IMR-90 (cell line): ENCODE results near the gene CNTN4. TPM values are rescaled to one million over a fixed set of nuclear protein-coding genes. Genes with fewer than 3 reads are reported as not detected.

Experiments used
- ATAC-seq: fragments of 200-7000 bp; cut with Tn5 transposase; 2 replicates; pipeline ENCODE4 v1.9.1; 2020; ENCODE audit warnings: low read depth, mild to moderate bottlenecking, moderate library complexity
- BruUV-seq: library from RNA; stranded (reverse); fragments of 400-500 nt; replicated peaks from 2 replicates; lab custom pipeline; 2021; lab: Mats Ljungman, UMichigan
- CTCF ChIA-PET: fragments of 300-600 bp; formaldehyde crosslinking; extraction: SDS; loops from one replicate; lab custom pipeline; 2021; ENCODE audit warnings: antibody characterized with exemption; lab: Yijun Ruan, JAX
- POLR2A ChIA-PET: fragments of 300-600 bp; sonication (Branson Sonifier 250); formaldehyde crosslinking; loops from one replicate; lab custom pipeline; 2022; ENCODE audit warnings: antibody characterized with exemption; ENCODE audit not compliant: unreplicated experiment; lab: Charles Lee
- DNase-seq: peaks from one replicate; pipeline ENCODE4 v3.0.0; 2013
- H2AFZ ChIP-seq: replicated peaks from 2 replicates; pipeline ENCODE3; 2013; ENCODE audit warnings: low read length, mild to moderate bottlenecking; ENCODE audit not compliant: poor library complexity
- H2AK5ac ChIP-seq: 2 replicates; pipeline ENCODE4 v1.6.1; 2013; ENCODE audit warnings: low read depth, low read length, inconsistent platforms
- H2AK9ac ChIP-seq: replicated peaks from 2 replicates; pipeline ENCODE3; 2013; ENCODE audit warnings: mild to moderate bottlenecking, low read depth, low read length, moderate library complexity; ENCODE audit not compliant: poor library complexity
- H2BK120ac ChIP-seq: 2 replicates; pipeline ENCODE4 v1.6.1; 2013; ENCODE audit warnings: low read depth, low read length, inconsistent platforms
- H2BK15ac ChIP-seq: 3 replicates; pipeline ENCODE4 v1.6.1; 2013; ENCODE audit warnings: low read depth, low read length, inconsistent platforms
- H2BK20ac ChIP-seq: 2 replicates; pipeline ENCODE4 v1.6.1; 2013; ENCODE audit warnings: low read depth, mild to moderate bottlenecking, inconsistent platforms, low read length, moderate library complexity
- H2BK5ac ChIP-seq: 2 replicates; pipeline ENCODE4 v1.6.1; 2013; ENCODE audit warnings: mild to moderate bottlenecking, low read depth, low read length, inconsistent platforms; ENCODE audit not compliant: poor library complexity, severe bottlenecking
- H3K14ac ChIP-seq: replicated peaks from 2 replicates; pipeline ENCODE4 v1.6.1; 2013; ENCODE audit warnings: low read depth, low read length, inconsistent platforms
- H3K18ac ChIP-seq: 2 replicates; pipeline ENCODE4 v1.6.1; 2013; ENCODE audit warnings: low read depth, low read length, control low read depth
- H3K23ac ChIP-seq: 2 replicates; pipeline ENCODE4 v1.6.1; 2013; ENCODE audit warnings: low read depth, low read length, inconsistent platforms
- H3K27ac ChIP-seq: 2 replicates; pipeline ENCODE4 v1.5.1; 2013; ENCODE audit warnings: mild to moderate bottlenecking, control low read depth, low read length; ENCODE audit not compliant: insufficient read depth
- H3K27me3 ChIP-seq: 2 replicates; pipeline ENCODE4 v1.6.1; 2013; ENCODE audit warnings: low read length; ENCODE audit not compliant: control insufficient read depth, insufficient read depth
- H3K36me3 ChIP-seq: 2 replicates; pipeline ENCODE4 v1.6.1; 2013; ENCODE audit warnings: low read length, mixed read lengths; ENCODE audit not compliant: control insufficient read depth, insufficient read depth
- H3K4ac ChIP-seq: 2 replicates; pipeline ENCODE4 v1.6.1; 2013; ENCODE audit warnings: low read depth, low read length, inconsistent platforms
- H3K4me1 ChIP-seq: 2 replicates; pipeline ENCODE4 v1.6.1; 2013; ENCODE audit warnings: low read length, mixed read lengths; ENCODE audit not compliant: control insufficient read depth, insufficient read depth
- H3K4me2 ChIP-seq: 2 replicates; pipeline ENCODE4 v1.6.1; 2013; ENCODE audit warnings: low read depth, mild to moderate bottlenecking, control low read depth, low read length, moderate library complexity
- H3K4me3 ChIP-seq: 2 replicates; pipeline ENCODE4 v1.5.1; 2013; ENCODE audit warnings: low read depth, mild to moderate bottlenecking, control low read depth, low read length, moderate library complexity; ENCODE audit not compliant: insufficient read depth
- H3K56ac ChIP-seq: 2 replicates; pipeline ENCODE4 v1.6.1; 2013; ENCODE audit warnings: low read length, inconsistent platforms; ENCODE audit not compliant: insufficient read depth; ENCODE audit errors: extremely low read depth
- H3K79me1 ChIP-seq, 2 experiments: 2 replicates each; pipeline ENCODE4 v1.6.1; 2013; ENCODE audit warnings: low read length in 2 of 2, inconsistent platforms in 1 of 2, low read depth in 1 of 2
- H3K9ac ChIP-seq: 2 replicates; pipeline ENCODE4 v1.6.1; 2013; ENCODE audit warnings: low read depth, low read length, control low read depth
- H3K9me1 ChIP-seq: 2 replicates; pipeline ENCODE4 v1.6.1; 2013; ENCODE audit warnings: low read length, inconsistent platforms; ENCODE audit not compliant: insufficient read depth
- H3K9me3 ChIP-seq: 2 replicates; pipeline ENCODE4 v1.6.1; 2013; ENCODE audit warnings: low read length; ENCODE audit not compliant: control insufficient read depth, insufficient read depth
- H4K20me1 ChIP-seq: 2 replicates; pipeline ENCODE4 v1.6.1; 2013; ENCODE audit warnings: low read length, inconsistent platforms; ENCODE audit not compliant: insufficient read depth
- H4K5ac ChIP-seq: 2 replicates; pipeline ENCODE4 v1.6.1; 2013; ENCODE audit warnings: mild to moderate bottlenecking, low read depth, low read length, control low read depth
- H4K8ac ChIP-seq, 2 experiments: 2 replicates each; pipeline ENCODE4 v1.6.1; 2013; ENCODE audit warnings: low read depth in 2 of 2, low read length in 2 of 2, control low read depth in 1 of 2, inconsistent platforms in 1 of 2
- H4K91ac ChIP-seq: 2 replicates; pipeline ENCODE4 v1.6.1; 2013; ENCODE audit warnings: low read depth, low read length, inconsistent platforms; ENCODE audit not compliant: insufficient read depth
- CHD1 ChIP-seq: IDR thresholded peaks from 2 replicates; pipeline ENCODE4 v1.6.1; 2012; ENCODE audit warnings: low read depth, low read length, improper control_type of control experiment
- ELK1 ChIP-seq: fragments of 150-350 bp; IDR thresholded peaks from 2 replicates; pipeline ENCODE4 v1.6.1; 2016; ENCODE audit warnings: low read depth, mild to moderate bottlenecking, low read length, moderate library complexity, borderline replicate concordance
- MAFK ChIP-seq: IDR thresholded peaks from 2 replicates; pipeline ENCODE4 v1.6.1; 2012; ENCODE audit warnings: low read depth, low read length, improper control_type of control experiment
- MAZ ChIP-seq: IDR thresholded peaks from 2 replicates; pipeline ENCODE4 v1.6.1; 2012; ENCODE audit warnings: low read depth, mild to moderate bottlenecking, low read length, improper control_type of control experiment, moderate library complexity, borderline replicate concordance
- RFX5 ChIP-seq: IDR thresholded peaks from 2 replicates; pipeline ENCODE4 v1.8.0; 2012; ENCODE audit warnings: low read depth, mild to moderate bottlenecking, low read length, moderate library complexity
- WGBS, 2 experiments: methylation state at CpG; one replicate each; pipeline versions ENCODE4 v1.1.5 to v1.1.7; 2013; ENCODE audit warnings: missing lambda C conversion rate in 2 of 2; ENCODE audit not compliant: insufficient read length in 1 of 2; ENCODE audit errors: extremely low coverage in 2 of 2; 5-methylcytosine and 5-hydroxymethylcytosine counted together
- dilution Hi-C: fragments of 300-500 bp; cut with HindIII; formaldehyde crosslinking; loops from one replicate; pipeline ENCODE4 v1.14.3; 2018; ENCODE audit warnings: low sequenced_read_pairs; ENCODE audit not compliant: unreplicated experiment
- in situ Hi-C: fragments of 300-500 bp; cut with MboI; formaldehyde crosslinking; loops from 3 replicates; pipeline ENCODE4 v1.14.3; 2019; ENCODE audit warnings: low sequenced_read_pairs, inconsistent platforms, mixed read lengths
- intact Hi-C: fragments of 100-400 bp; cut with micrococcal nuclease; formaldehyde crosslinking; loops from 2 replicates; pipeline ENCODE4 v1.10.0; 2022
- polyA plus RNA-seq, 3 experiments: library from polyadenylated mRNA; depleted of rRNA; stranded (reverse); fragments of >200 nt; gene quantifications; 2 replicates each; pipeline ENCODE4 v1.2.3, GENCODE V29; 2012; ENCODE audit warnings: low replicate concordance in 1 of 3
- total RNA-seq: library from RNA; depleted of rRNA; stranded (reverse); fragments of >200 nt; gene quantifications from 2 replicates; pipeline ENCODE4 v1.2.3, GENCODE V29; 2012

Gene CNTN4
- total and polyA plus RNA-seq, 2 of the 4 experiments (the other 2 are of a cell fraction): under 0.01 TPM; not detected in 1

- Histone ChIP-seq H3K14ac (no peak overlapping the region), H2BK5ac (no peak overlapping the region), H3K4me2 (no peak overlapping the region), H4K8ac (no peak overlapping the region), H4K5ac (no peak overlapping the region), H3K9me1 (no peaks in the 10 kb centered on the region), H2AFZ (no peak overlapping the region), H3K9me3 (peaks cover 2% of the 10 kb centered on the region; the same call in 1 of the 2 replicates), H2BK15ac (no peak overlapping the region), H2BK120ac (no peak overlapping the region), H3K9ac (no peak overlapping the region), H3K79me1 (no peaks in the 10 kb centered on the region), H3K18ac (no peak overlapping the region), H3K56ac (no peak overlapping the region), H3K23ac (no peak overlapping the region), H4K91ac (no peak overlapping the region), H3K4me3 (no peak overlapping the region), H3K36me3 (no peaks in the 10 kb centered on the region), H3K4ac (no peak overlapping the region), H2AK9ac (no peak overlapping the region), H2AK5ac (no peak overlapping the region), H3K27me3 (no peaks in the 10 kb centered on the region), H2BK20ac (no peak overlapping the region), H3K4me1 (no peaks in the 10 kb centered on the region), H4K20me1 (no peaks in the 10 kb centered on the region), H3K27ac (no peak overlapping the region)
- no TSS peak for BruUV-seq
- intact Hi-C loops (no loop called here), in situ Hi-C loops (no loop called here), dilution Hi-C loops (no loop called here)
- no peak for ATAC-seq
- DNase-seq: no peak
- CTCF ChIA-PET: no interaction called here
- POLR2A ChIA-PET: no interaction called here
- TF ChIP-seq CHD1: no peak
- no peak for TF ChIP-seq RFX5
- TF ChIP-seq ELK1: no peak
- TF ChIP-seq MAFK: no peak
- TF ChIP-seq MAZ: no peak
- no CpG with 5 or more reads among the region's 2 CpGs for WGBS, 2 experiments
Measured at GRCh38 chr3:2863127-2863526, 764.5 kb downstream of the CNTN4 start.
